ENCODE data around the gene MROH9. TPM values are rescaled to one million over a fixed set of nuclear protein-coding genes. Genes with fewer than 3 reads are reported as not detected.

Gene MROH9
- total and polyA plus RNA-seq, 2 of the 8 experiments (the other 6 are each of a cell fraction or from before 2014, with no cell fraction given) = not detected

GRCh38 chr1:170993717-170994116, 58.4 kb downstream of the MROH9 start:
- no peaks in the 10 kb centered on the region for H3K27me3 ChIP-seq (replicated peaks in 1 of 4; ENCODE audit: control insufficient read depth in 3 of 4, extremely low read depth in 1 of 4, insufficient read depth in 3 of 4, low read length in 3 of 4)
- no peak for DNase-seq (ENCODE audit: low read depth in 1 of 2, low spot score in 2 of 2)
- no peak overlapping the region for H3K56ac ChIP-seq (replicated peaks; ENCODE audit: insufficient read length, low read depth, low read length)
- no peak for FAIRE-seq
- CTCF ChIA-PET (ENCODE audit: partially characterized antibody) = no interaction called here
- H4K20me1 ChIP-seq (replicated peaks in 1 of 2; ENCODE audit: control insufficient read depth in 1 of 2, insufficient read depth in 2 of 2, low read length in 2 of 2) = no peaks in the 10 kb centered on the region
- H2BK5ac ChIP-seq (ENCODE audit: low read depth, low read length) = no peak overlapping the region
- no peak overlapping the region for H3K18ac ChIP-seq (ENCODE audit: extremely low read depth, low read length)
- no peak overlapping the region for H3K9ac ChIP-seq (replicated peaks in 1 of 4; ENCODE audit: extremely low read depth in 1 of 4, low read depth in 3 of 4, low read length in 3 of 4)
- no peak overlapping the region for H2AFZ ChIP-seq (ENCODE audit: low read length)
- H2AK5ac ChIP-seq (ENCODE audit: low read depth, low read length) = no peak overlapping the region
- no peak overlapping the region for H3K4ac ChIP-seq (replicated peaks; ENCODE audit: insufficient read length, low read depth, low read length)
- H3K27ac ChIP-seq (ENCODE audit: low read depth, low read length) = no peak overlapping the region
- POLR2A ChIA-PET (ENCODE audit: partially characterized antibody) = no interaction called here
- no peaks in the 10 kb centered on the region for H3K36me3 ChIP-seq (ENCODE audit: control insufficient read depth in 2 of 4, insufficient read depth in 4 of 4, low read length in 3 of 4)
- no peak overlapping the region for H3K4me2 ChIP-seq (ENCODE audit: insufficient read depth in 1 of 2, low read depth in 2 of 2, low read length in 2 of 2)
- H2BK20ac ChIP-seq (ENCODE audit: low read length) = no peak overlapping the region
- H2BK12ac ChIP-seq (ENCODE audit: low read depth, low read length) = no peak overlapping the region
- no peak overlapping the region for H3K4me3 ChIP-seq (ENCODE audit: extremely low read depth in 1 of 4, insufficient read depth in 2 of 4, low read depth in 3 of 4, low read length in 4 of 4)
- H3K14ac ChIP-seq (ENCODE audit: insufficient read length) = no peak overlapping the region
- H2BK120ac ChIP-seq (replicated peaks; ENCODE audit: low read depth, low read length) = no peak overlapping the region
- H3K23me2 ChIP-seq (ENCODE audit: low read depth, low read length) = no peaks in the 10 kb centered on the region
- no peaks in the 10 kb centered on the region for H3K79me2 ChIP-seq (ENCODE audit: control insufficient read depth in 1 of 2, insufficient read depth in 2 of 2, low read length in 2 of 2)
- H3K4me1 ChIP-seq (replicated peaks in 1 of 4; ENCODE audit: control insufficient read depth in 3 of 4, insufficient read depth in 4 of 4, low read length in 3 of 4) = no peaks in the 10 kb centered on the region
- no peak overlapping the region for H4K91ac ChIP-seq (replicated peaks; ENCODE audit: insufficient read length, low read length)
- H3K79me1 ChIP-seq (ENCODE audit: low read depth, low read length) = no peaks in the 10 kb centered on the region
- no peak overlapping the region for H4K8ac ChIP-seq (ENCODE audit: extremely low read depth, insufficient read depth, low read length)
- H3K23ac ChIP-seq (ENCODE audit: insufficient read length) = no peak overlapping the region
- no peak overlapping the region for H4K5ac ChIP-seq (ENCODE audit: insufficient read length, low read depth, low read length)
- H3K9me3 ChIP-seq (ENCODE audit: insufficient read depth in 2 of 2, low read depth in 1 of 2, low read length in 1 of 2) = no peaks in the 10 kb centered on the region
- 81% methylated on average over 1 of the region's 1 CpG; no CpG with 5 or more reads in 1 of the 2 experiments for WGBS, 2 experiments (ENCODE audit: extremely low coverage in 1 of 2, insufficient coverage in 1 of 2, insufficient read length in 1 of 2, insufficient replicate concordance in 2 of 2, low coverage in 1 of 2, low lambda C conversion rate in 2 of 2, missing lambda C conversion rate in 1 of 2)
- no peak overlapping the region for H2BK15ac ChIP-seq (ENCODE audit: low read length)
- no peak for TF ChIP-seq KDM1A (IDR thresholded peaks at IDR 0.05; ENCODE audit: borderline replicate concordance, low read length)
- TF ChIP-seq FOSL1 (IDR thresholded peaks at IDR 0.05; ENCODE audit: insufficient read depth, low read depth, low read length) = no peak
- TF ChIP-seq CHD1 (IDR thresholded peaks at IDR 0.05; ENCODE audit: low read depth, low read length) = no peak
- no peak for TF ChIP-seq EGR1 (IDR thresholded peaks at IDR 0.05; ENCODE audit: borderline replicate concordance, low read depth, low read length)
- no peak for TF ChIP-seq BRCA1 (IDR thresholded peaks at IDR 0.05; ENCODE audit: low read depth, low read length)
- no peak for TF ChIP-seq NRF1 (IDR thresholded peaks at IDR 0.05; ENCODE audit: low read depth, low read length)
- no peak for TF ChIP-seq BACH1 (IDR thresholded peaks at IDR 0.05; ENCODE audit: low read length)
- no peak for TF ChIP-seq SP1 (IDR thresholded peaks at IDR 0.05; ENCODE audit: low read depth, low read length)
- TF ChIP-seq TAF7 (optimal IDR thresholded peaks at IDR 0.05; ENCODE audit: borderline replicate concordance, low read depth, low read length) = no peak
- TF ChIP-seq CTBP2 (IDR thresholded peaks at IDR 0.05; ENCODE audit: borderline replicate concordance, insufficient read depth, insufficient read length, low read length) = no peak
- no peak for TF ChIP-seq SUZ12 (IDR thresholded peaks at IDR 0.05; ENCODE audit: low read length)
- no peak for TF ChIP-seq RAD21 (IDR thresholded peaks at IDR 0.05 in 1 of 2, conservative IDR thresholded peaks at IDR 0.05 in 1 of 2; ENCODE audit: low read depth in 2 of 2, low read length in 2 of 2)
- no peak for TF ChIP-seq MAFK (IDR thresholded peaks at IDR 0.05; ENCODE audit: low read depth, low read length)
